Endothelial cell of umbilical vein (primary cell): ENCODE data around the gene TRERF1.

Experiments used
- EZH2 ChIP-seq: IDR thresholded peaks from 2 replicates; pipeline ENCODE4 v1.6.1; 2012; ENCODE audit warnings: borderline replicate concordance, low read depth, mild to moderate bottlenecking, moderate library complexity, low read length, inconsistent platforms; ENCODE audit not compliant: severe bottlenecking
- POLR2A ChIP-seq: IDR thresholded peaks from 2 replicates; pipeline ENCODE4 v1.6.1; 2012; ENCODE audit warnings: low read depth, mild to moderate bottlenecking, control low read depth, low read length
- POLR2AphosphoS5 ChIP-seq: IDR thresholded peaks from 2 replicates; pipeline ENCODE4 v1.6.1; 2012; ENCODE audit warnings: low read depth, mild to moderate bottlenecking, control low read depth, low read length, moderate library complexity; ENCODE audit not compliant: insufficient read depth
- TF ChIP-seq, protein P1 (sequence below), 2 donors: IDR thresholded peaks; 1 replicate in 1 of 2; 2 replicates in 1 of 2; pipeline ENCODE4 v1.5.1; 2011; ENCODE audit warnings: low read length in 2 of 2, mild to moderate bottlenecking in 2 of 2, moderate library complexity in 2 of 2, control low read depth in 1 of 2, inconsistent platforms in 1 of 2, low read depth in 1 of 2; ENCODE audit not compliant: insufficient read depth in 1 of 2; ENCODE audit errors: extremely low read depth in 1 of 2

DNA sequence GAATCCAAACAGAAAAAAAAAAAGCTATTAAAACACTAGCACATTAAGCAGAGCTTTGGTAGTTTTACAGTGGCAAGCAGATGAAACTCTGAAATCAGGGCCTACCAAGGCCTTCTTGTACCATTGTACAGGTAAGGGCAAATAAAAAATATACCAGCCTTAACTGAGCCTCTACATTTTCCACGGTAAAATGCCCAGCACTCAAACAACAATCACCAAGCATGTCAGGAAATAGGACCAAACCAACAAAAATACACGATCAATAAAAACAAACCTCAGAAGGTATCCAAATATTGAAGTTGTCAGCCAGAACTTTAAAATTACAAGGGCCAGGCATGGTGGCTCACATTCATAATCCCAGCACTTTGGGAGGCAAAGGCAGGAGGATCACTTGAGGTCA, 18.3 kb downstream of the TRERF1 start:
- TF ChIP-seq, protein P1, sequence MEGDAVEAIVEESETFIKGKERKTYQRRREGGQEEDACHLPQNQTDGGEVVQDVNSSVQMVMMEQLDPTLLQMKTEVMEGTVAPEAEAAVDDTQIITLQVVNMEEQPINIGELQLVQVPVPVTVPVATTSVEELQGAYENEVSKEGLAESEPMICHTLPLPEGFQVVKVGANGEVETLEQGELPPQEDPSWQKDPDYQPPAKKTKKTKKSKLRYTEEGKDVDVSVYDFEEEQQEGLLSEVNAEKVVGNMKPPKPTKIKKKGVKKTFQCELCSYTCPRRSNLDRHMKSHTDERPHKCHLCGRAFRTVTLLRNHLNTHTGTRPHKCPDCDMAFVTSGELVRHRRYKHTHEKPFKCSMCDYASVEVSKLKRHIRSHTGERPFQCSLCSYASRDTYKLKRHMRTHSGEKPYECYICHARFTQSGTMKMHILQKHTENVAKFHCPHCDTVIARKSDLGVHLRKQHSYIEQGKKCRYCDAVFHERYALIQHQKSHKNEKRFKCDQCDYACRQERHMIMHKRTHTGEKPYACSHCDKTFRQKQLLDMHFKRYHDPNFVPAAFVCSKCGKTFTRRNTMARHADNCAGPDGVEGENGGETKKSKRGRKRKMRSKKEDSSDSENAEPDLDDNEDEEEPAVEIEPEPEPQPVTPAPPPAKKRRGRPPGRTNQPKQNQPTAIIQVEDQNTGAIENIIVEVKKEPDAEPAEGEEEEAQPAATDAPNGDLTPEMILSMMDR (IDR thresholded peaks at IDR 0.05; ENCODE audit: extremely low read depth in 1 of 2, insufficient read depth in 1 of 2, low read depth in 1 of 2, low read length in 2 of 2) = no peak
- no peak for TF ChIP-seq POLR2A
- no peak for TF ChIP-seq EZH2
- TF ChIP-seq POLR2AphosphoS5 = no peak
